Measurements from ENCODE around the gene RNF123.
"Not testable (repeated sequence)": the region's sequence is repeated elsewhere in the genome, so short reads cannot be mapped to it uniquely, and the experiment has no call there.

Gene RNF123

GRCh38 chr3:49748874-49749273 lies 59.5 kb downstream of the RNF123 start:
- DNase-seq (ENCODE audit: low read depth, low spot score); H3K36me3 ChIP-seq (ENCODE audit: control insufficient read depth, insufficient read depth, low read length); H3K27me3 ChIP-seq (ENCODE audit: control insufficient read depth, insufficient read depth, low read length); H3K9me3 ChIP-seq (ENCODE audit: control insufficient read depth, insufficient read depth, low read length); H3K4me3 ChIP-seq (ENCODE audit: low read length); H3K27ac ChIP-seq (ENCODE audit: low read length); H3K4me1 ChIP-seq (ENCODE audit: control insufficient read depth, insufficient read depth, low read length): not testable (repeated sequence)
- whole genome bisulfite sequencing (ENCODE audit: insufficient coverage, insufficient read length): no CpG with 5 or more reads among the region's 5 CpGs

GRCh38 chr3:49750056-49750455 lies 60.7 kb downstream of the RNF123 start:
- Histone ChIP-seq H3K9me3 (ENCODE audit: control insufficient read depth, insufficient read depth, low read length) (no peaks in the 10 kb centered on the region), H3K4me3 (ENCODE audit: low read length) (no peak overlapping the region), H3K27me3 (ENCODE audit: control insufficient read depth, insufficient read depth, low read length) (no peaks in the 10 kb centered on the region), H3K36me3 (ENCODE audit: control insufficient read depth, insufficient read depth, low read length) (no peaks in the 10 kb centered on the region; the same call in 1 of the 2 replicates), H3K27ac (ENCODE audit: low read length) (no peak overlapping the region), H3K4me1 (ENCODE audit: control insufficient read depth, insufficient read depth, low read length) (no peaks in the 10 kb centered on the region)
- WGBS (ENCODE audit: insufficient coverage, insufficient read length): no CpG with 5 or more reads among the region's 4 CpGs
- DNase-seq (ENCODE audit: low read depth, low spot score): no peak

GRCh38 chr3:49751501-49751900 lies 62.1 kb downstream of the RNF123 start:
- no peak overlapping the region for H3K27ac ChIP-seq (ENCODE audit: low read length)
- H3K4me3 ChIP-seq (ENCODE audit: low read length): no peak overlapping the region
- DNase-seq (ENCODE audit: low read depth, low spot score): no peak
- H3K4me1 ChIP-seq (ENCODE audit: control insufficient read depth, insufficient read depth, low read length): no peaks in the 10 kb centered on the region
- WGBS (ENCODE audit: insufficient coverage, insufficient read length): no CpG with 5 or more reads among the region's 4 CpGs
- H3K36me3 ChIP-seq (ENCODE audit: control insufficient read depth, insufficient read depth, low read length): no peaks in the 10 kb centered on the region; the same call in 1 of the 2 replicates
- H3K27me3 ChIP-seq (ENCODE audit: control insufficient read depth, insufficient read depth, low read length): no peaks in the 10 kb centered on the region
- no peaks in the 10 kb centered on the region for H3K9me3 ChIP-seq (ENCODE audit: control insufficient read depth, insufficient read depth, low read length)

- Histone ChIP-seq H3K27ac (ENCODE audit: low read length) (no peak overlapping the region), H3K27me3 (ENCODE audit: control insufficient read depth, insufficient read depth, low read length) (no peaks in the 10 kb centered on the region), H3K36me3 (ENCODE audit: control insufficient read depth, insufficient read depth, low read length) (no peaks in the 10 kb centered on the region), H3K4me1 (ENCODE audit: control insufficient read depth, insufficient read depth, low read length) (no peaks in the 10 kb centered on the region), H3K9me3 (ENCODE audit: control insufficient read depth, insufficient read depth, low read length) (no peaks in the 10 kb centered on the region), H3K4me3 (ENCODE audit: low read length) (no peak overlapping the region)
- DNase-seq (ENCODE audit: low read depth, low spot score): no peak
- WGBS (ENCODE audit: insufficient coverage, insufficient read length): no CpG with 5 or more reads among the region's 1 CpG
Observed at GRCh38 chr3:49754536-49754935, 65.2 kb downstream of the RNF123 start.

GRCh38 chr3:49756036-49756435 lies 66.7 kb downstream of the RNF123 start:
- WGBS (ENCODE audit: insufficient coverage, insufficient read length): no CpG with 5 or more reads among the region's 1 CpG
- H3K9me3 ChIP-seq (ENCODE audit: control insufficient read depth, insufficient read depth, low read length): no peaks in the 10 kb centered on the region
- H3K27me3 ChIP-seq (ENCODE audit: control insufficient read depth, insufficient read depth, low read length): no peaks in the 10 kb centered on the region
- no peak overlapping the region for H3K27ac ChIP-seq (ENCODE audit: low read length)
- H3K4me1 ChIP-seq (ENCODE audit: control insufficient read depth, insufficient read depth, low read length): no peaks in the 10 kb centered on the region
- no peak for DNase-seq (ENCODE audit: low read depth, low spot score)
- no peaks in the 10 kb centered on the region for H3K36me3 ChIP-seq (ENCODE audit: control insufficient read depth, insufficient read depth, low read length)
- H3K4me3 ChIP-seq (ENCODE audit: low read length): no peak overlapping the region

GRCh38 chr3:49757197-49757596 lies 67.8 kb downstream of the RNF123 start:
- no peaks in the 10 kb centered on the region for H3K36me3 ChIP-seq (ENCODE audit: control insufficient read depth, insufficient read depth, low read length)
- no peaks in the 10 kb centered on the region for H3K4me1 ChIP-seq (ENCODE audit: control insufficient read depth, insufficient read depth, low read length)
- no CpG with 5 or more reads among the region's 2 CpGs for WGBS (ENCODE audit: insufficient coverage, insufficient read length)
- no peak overlapping the region for H3K4me3 ChIP-seq (ENCODE audit: low read length)
- no peaks in the 10 kb centered on the region for H3K9me3 ChIP-seq (ENCODE audit: control insufficient read depth, insufficient read depth, low read length)
- no peak for DNase-seq (ENCODE audit: low read depth, low spot score)
- H3K27ac ChIP-seq (ENCODE audit: low read length): no peak overlapping the region
- H3K27me3 ChIP-seq (ENCODE audit: control insufficient read depth, insufficient read depth, low read length): no peaks in the 10 kb centered on the region

GRCh38 chr3:49759226-49759625 lies 69.9 kb downstream of the RNF123 start:
- no peaks in the 10 kb centered on the region for H3K36me3 ChIP-seq (ENCODE audit: control insufficient read depth, insufficient read depth, low read length)
- WGBS (ENCODE audit: insufficient coverage, insufficient read length): no CpG with 5 or more reads among the region's 1 CpG

GRCh38 chr3:49761661-49762060 lies 72.3 kb downstream of the RNF123 start:
- no peak overlapping the region for H3K27ac ChIP-seq (ENCODE audit: low read length)
- no peak for DNase-seq (ENCODE audit: low read depth, low spot score)
- H3K9me3 ChIP-seq (ENCODE audit: control insufficient read depth, insufficient read depth, low read length): no peaks in the 10 kb centered on the region
- H3K27me3 ChIP-seq (ENCODE audit: control insufficient read depth, insufficient read depth, low read length): no peaks in the 10 kb centered on the region
- no CpG with 5 or more reads among the region's 3 CpGs for WGBS (ENCODE audit: insufficient coverage, insufficient read length)
- H3K4me3 ChIP-seq (ENCODE audit: low read length): no peak overlapping the region
- no peaks in the 10 kb centered on the region for H3K4me1 ChIP-seq (ENCODE audit: control insufficient read depth, insufficient read depth, low read length)
- H3K36me3 ChIP-seq (ENCODE audit: control insufficient read depth, insufficient read depth, low read length): no peaks in the 10 kb centered on the region

More at GRCh38 chr3:49759226-49759625, 69.9 kb downstream of the RNF123 start:
- Histone ChIP-seq H3K9me3 (ENCODE audit: control insufficient read depth, insufficient read depth, low read length) (no peaks in the 10 kb centered on the region), H3K4me3 (ENCODE audit: low read length) (no peak overlapping the region), H3K27me3 (ENCODE audit: control insufficient read depth, insufficient read depth, low read length) (no peaks in the 10 kb centered on the region), H3K4me1 (ENCODE audit: control insufficient read depth, insufficient read depth, low read length) (no peaks in the 10 kb centered on the region), H3K27ac (ENCODE audit: low read length) (no peak overlapping the region)
- no peak for DNase-seq (ENCODE audit: low read depth, low spot score)

GRCh38 chr3:49763981-49764380 lies 74.6 kb downstream of the RNF123 start:
- H3K27ac ChIP-seq (ENCODE audit: low read length): no peak overlapping the region
- H3K27me3 ChIP-seq (ENCODE audit: control insufficient read depth, insufficient read depth, low read length): no peaks in the 10 kb centered on the region
- no peaks in the 10 kb centered on the region for H3K36me3 ChIP-seq (ENCODE audit: control insufficient read depth, insufficient read depth, low read length)
- no CpG with 5 or more reads among the region's 4 CpGs for WGBS (ENCODE audit: insufficient coverage, insufficient read length)
- no peaks in the 10 kb centered on the region for H3K9me3 ChIP-seq (ENCODE audit: control insufficient read depth, insufficient read depth, low read length)
- no peaks in the 10 kb centered on the region; the same call in 1 of the 2 replicates for H3K4me1 ChIP-seq (ENCODE audit: control insufficient read depth, insufficient read depth, low read length)
- H3K4me3 ChIP-seq (ENCODE audit: low read length): no peak overlapping the region
- DNase-seq (ENCODE audit: low read depth, low spot score): no peak

GRCh38 chr3:49769286-49769915 lies 80.0 kb downstream of the RNF123 start:
- H3K27me3 ChIP-seq (ENCODE audit: control insufficient read depth, insufficient read depth, low read length): no peaks in the 10 kb centered on the region
- no peak overlapping the region for H3K4me3 ChIP-seq (ENCODE audit: low read length)
- WGBS (ENCODE audit: insufficient coverage, insufficient read length): no CpG with 5 or more reads among the region's 3 CpGs
- no peaks in the 10 kb centered on the region; the same call in 1 of the 2 replicates for H3K4me1 ChIP-seq (ENCODE audit: control insufficient read depth, insufficient read depth, low read length)
- H3K36me3 ChIP-seq (ENCODE audit: control insufficient read depth, insufficient read depth, low read length): no peaks in the 10 kb centered on the region
- DNase-seq (ENCODE audit: low read depth, low spot score): no peak
- H3K9me3 ChIP-seq (ENCODE audit: control insufficient read depth, insufficient read depth, low read length): no peaks in the 10 kb centered on the region
- no peak overlapping the region for H3K27ac ChIP-seq (ENCODE audit: low read length)

- H3K36me3 ChIP-seq (ENCODE audit: control insufficient read depth, insufficient read depth, low read length): no peaks in the 10 kb centered on the region
Observed at GRCh38 chr3:49769926-49770325, 80.6 kb downstream of the RNF123 start.

More at GRCh38 chr3:49769926-49770325, 80.6 kb downstream of the RNF123 start:
- no peak for DNase-seq (ENCODE audit: low read depth, low spot score)
- Histone ChIP-seq H3K4me3 (ENCODE audit: low read length) (no peak overlapping the region), H3K27ac (ENCODE audit: low read length) (no peak overlapping the region), H3K4me1 (ENCODE audit: control insufficient read depth, insufficient read depth, low read length) (no peaks in the 10 kb centered on the region; the same call in 1 of the 2 replicates), H3K9me3 (ENCODE audit: control insufficient read depth, insufficient read depth, low read length) (no peaks in the 10 kb centered on the region), H3K27me3 (ENCODE audit: control insufficient read depth, insufficient read depth, low read length) (no peaks in the 10 kb centered on the region)
